ENCODE results near the gene SLC49A3.

Gene SLC49A3

GRCh38 chr4:664713-665231 is 24.2 kb downstream of the SLC49A3 start:
- peak; percentile 29 for DNase-seq

- DNase-seq: peak; percentile 73
Observed at GRCh38 chr4:663438-664428, 25.2 kb downstream of the SLC49A3 start.

- DNase-seq: peak; percentile 41
Observed at GRCh38 chr4:663046-663437, 25.9 kb downstream of the SLC49A3 start.

GRCh38 chr4:661881-662761 is 26.8 kb downstream of the SLC49A3 start:
- peak; percentile 23 for DNase-seq

GRCh38 chr4:661231-661630 is 27.7 kb downstream of the SLC49A3 start:
- DNase-seq: peak; percentile 10

- peak; percentile 31 for DNase-seq
Observed at GRCh38 chr4:660401-660800, 28.6 kb downstream of the SLC49A3 start.

- peak; percentile 28 for DNase-seq
Observed at GRCh38 chr4:659851-660250, 29.1 kb downstream of the SLC49A3 start.

- peak; percentile 42 for DNase-seq
Observed at GRCh38 chr4:658681-659667, 30.0 kb downstream of the SLC49A3 start.

GRCh38 chr4:657834-658667 is 30.9 kb downstream of the SLC49A3 start:
- DNase-seq: peak; percentile 50

GRCh38 chr4:657338-657833 is 31.6 kb downstream of the SLC49A3 start:
- DNase-seq: no peak

- DNase-seq: peak; percentile 39
Observed at GRCh38 chr4:656436-657337, 32.3 kb downstream of the SLC49A3 start.

GRCh38 chr4:655464-656151 is 33.3 kb downstream of the SLC49A3 start:
- no peak for DNase-seq

GRCh38 chr4:654871-655463 is 34.0 kb downstream of the SLC49A3 start:
- DNase-seq: no peak

GRCh38 chr4:654503-654845 is 34.5 kb downstream of the SLC49A3 start:
- DNase-seq: no peak

GRCh38 chr4:653831-654502 is 35.0 kb downstream of the SLC49A3 start:
- DNase-seq: no peak

- DNase-seq: no peak
Observed at GRCh38 chr4:653080-653821, 35.7 kb downstream of the SLC49A3 start.

GRCh38 chr4:651884-652642 is 36.9 kb downstream of the SLC49A3 start:
- no peak for DNase-seq
